ENCODE data around the gene MRPL34. TPM values are rescaled to one million over a fixed set of nuclear protein-coding genes. Genes with fewer than 3 reads are reported as not detected.

The MRPL34 gene
- total RNA-seq, 1 donor from 2014 or later: 64.8 TPM

- FAIRE-seq (no peak), DNase-seq (ENCODE audit: low read depth) (no peak)
- no peak overlapping the region for H2AFZ ChIP-seq (ENCODE audit: low read depth, low read length)
- Mint-ChIP-seq H3K36me3 (ENCODE audit: low read depth, unreplicated experiment) (peaks cover 5% of the 10 kb centered on the region), H3K4me3 (ENCODE audit: unreplicated experiment) (no peak overlapping the region), H3K9me3 (ENCODE audit: unreplicated experiment) (no peaks in the 10 kb centered on the region), H3K4me1 (ENCODE audit: low read depth, unreplicated experiment) (peaks cover 6% of the 10 kb centered on the region), H3K27me3 (ENCODE audit: low read depth, unreplicated experiment) (peaks cover 2% of the 10 kb centered on the region), H3K27ac (ENCODE audit: unreplicated experiment) (no peak overlapping the region)
- no peaks in the 10 kb centered on the region for H3K79me2 ChIP-seq (ENCODE audit: insufficient read depth, low read length)
- H3K9me3 ChIP-seq (ENCODE audit: insufficient read depth, low read depth, low read length): no peaks in the 10 kb centered on the region
- peaks cover 3% of the 10 kb centered on the region for H3K4me1 ChIP-seq (ENCODE audit: insufficient read depth, low read length)
- no peak overlapping the region for H3K27ac ChIP-seq (ENCODE audit: low read depth, low read length)
- no peak overlapping the region for H3K4me2 ChIP-seq (ENCODE audit: low read length)
- no peak for TF ChIP-seq EZH2 (IDR thresholded peaks at IDR 0.05; ENCODE audit: insufficient read depth, low read length)
- no peak for TF ChIP-seq CTCF (IDR thresholded peaks at IDR 0.05; ENCODE audit: insufficient read depth, low read depth, low read length)
- no peak overlapping the region for H3K4me3 ChIP-seq (ENCODE audit: insufficient read depth, low read depth, low read length)
- H3K9ac ChIP-seq (ENCODE audit: low read length): no peak overlapping the region
- peaks cover 13% of the 10 kb centered on the region for H4K20me1 ChIP-seq (ENCODE audit: insufficient read depth, low read length)
- no peaks in the 10 kb centered on the region for H3K36me3 ChIP-seq (ENCODE audit: insufficient read depth, low read length)
- H3K27me3 ChIP-seq (ENCODE audit: insufficient read depth, low read length): no peaks in the 10 kb centered on the region
Observed at GRCh38 chr19:17325133-17325532, 19.5 kb downstream of the MRPL34 start.

- peaks cover 6% of the 10 kb centered on the region for H3K4me1 Mint-ChIP-seq (ENCODE audit: low read depth, unreplicated experiment)
- Histone ChIP-seq H2AFZ (ENCODE audit: low read depth, low read length) (no peak overlapping the region), H3K27me3 (ENCODE audit: insufficient read depth, low read length) (no peaks in the 10 kb centered on the region), H3K79me2 (ENCODE audit: insufficient read depth, low read length) (no peaks in the 10 kb centered on the region), H4K20me1 (ENCODE audit: insufficient read depth, low read length) (peaks cover 13% of the 10 kb centered on the region), H3K4me1 (ENCODE audit: insufficient read depth, low read length) (peaks cover 3% of the 10 kb centered on the region), H3K27ac (ENCODE audit: low read depth, low read length) (no peak overlapping the region), H3K4me3 (ENCODE audit: insufficient read depth, low read depth, low read length) (no peak overlapping the region), H3K9ac (ENCODE audit: low read length) (no peak overlapping the region), H3K36me3 (ENCODE audit: insufficient read depth, low read length) (no peaks in the 10 kb centered on the region), H3K4me2 (ENCODE audit: low read length) (no peak overlapping the region), H3K9me3 (ENCODE audit: insufficient read depth, low read depth, low read length) (no peaks in the 10 kb centered on the region)
- FAIRE-seq (no peak), DNase-seq (ENCODE audit: low read depth) (no peak)
- H3K4me3 Mint-ChIP-seq (ENCODE audit: unreplicated experiment): no peak overlapping the region
- H3K27me3 Mint-ChIP-seq (ENCODE audit: low read depth, unreplicated experiment): peaks cover 2% of the 10 kb centered on the region
- no peak overlapping the region for H3K27ac Mint-ChIP-seq (ENCODE audit: unreplicated experiment)
- TF ChIP-seq EZH2 (IDR thresholded peaks at IDR 0.05; ENCODE audit: insufficient read depth, low read length): no peak
- TF ChIP-seq CTCF (IDR thresholded peaks at IDR 0.05; ENCODE audit: insufficient read depth, low read depth, low read length): no peak
- peaks cover 9% of the 10 kb centered on the region for H3K36me3 Mint-ChIP-seq (ENCODE audit: low read depth, unreplicated experiment)
- no peaks in the 10 kb centered on the region for H3K9me3 Mint-ChIP-seq (ENCODE audit: unreplicated experiment)
Observed at GRCh38 chr19:17325881-17326594, 20.4 kb downstream of the MRPL34 start.

- Mint-ChIP-seq H3K9me3 (ENCODE audit: unreplicated experiment) (no peaks in the 10 kb centered on the region), H3K27me3 (ENCODE audit: low read depth, unreplicated experiment) (peaks cover 2% of the 10 kb centered on the region), H3K36me3 (ENCODE audit: low read depth, unreplicated experiment) (peaks cover 9% of the 10 kb centered on the region), H3K27ac (ENCODE audit: unreplicated experiment) (no peak overlapping the region), H3K4me1 (ENCODE audit: low read depth, unreplicated experiment) (peaks cover 6% of the 10 kb centered on the region), H3K4me3 (ENCODE audit: unreplicated experiment) (no peak overlapping the region)
- Histone ChIP-seq H3K27ac (ENCODE audit: low read depth, low read length) (no peak overlapping the region), H3K9ac (ENCODE audit: low read length) (no peak overlapping the region), H3K4me3 (ENCODE audit: insufficient read depth, low read depth, low read length) (no peak overlapping the region), H3K79me2 (ENCODE audit: insufficient read depth, low read length) (no peaks in the 10 kb centered on the region), H3K4me1 (ENCODE audit: insufficient read depth, low read length) (peaks cover 3% of the 10 kb centered on the region), H3K9me3 (ENCODE audit: insufficient read depth, low read depth, low read length) (no peaks in the 10 kb centered on the region), H2AFZ (ENCODE audit: low read depth, low read length) (no peak overlapping the region), H4K20me1 (ENCODE audit: insufficient read depth, low read length) (peaks cover 13% of the 10 kb centered on the region), H3K4me2 (ENCODE audit: low read length) (no peak overlapping the region), H3K27me3 (ENCODE audit: insufficient read depth, low read length) (no peaks in the 10 kb centered on the region), H3K36me3 (ENCODE audit: insufficient read depth, low read length) (no peaks in the 10 kb centered on the region)
- FAIRE-seq (no peak), DNase-seq (ENCODE audit: low read depth) (no peak)
- TF ChIP-seq EZH2 (IDR thresholded peaks at IDR 0.05; ENCODE audit: insufficient read depth, low read length) (no peak), CTCF (IDR thresholded peaks at IDR 0.05; ENCODE audit: insufficient read depth, low read depth, low read length) (no peak)
Observed at GRCh38 chr19:17326595-17326966, 20.9 kb downstream of the MRPL34 start.
